Kidney (tissue), 14 donors: ENCODE measurements around the gene TRIM39. TPM values are rescaled to one million over a fixed set of nuclear protein-coding genes. Genes with fewer than 3 reads are reported as not detected.

Source experiments
- DNase-seq, 5 donors: peaks; one replicate each; pipeline ENCODE4 v3.0.0-alpha.2; 2013 to 2020
- FAIRE-seq: peaks from 2 replicates; lab custom pipeline; 2012; peaks lifted over from hg19 to GRCh38; lab: Jason Lieb, UNC
- H3K27ac ChIP-seq, 2 donors: one replicate each; pipeline ENCODE4 v1.7.0; 2013; ENCODE audit warnings: low read depth in 2 of 2, low read length in 2 of 2, inconsistent platforms in 1 of 2
- H3K27me3 ChIP-seq: one replicate; pipeline ENCODE4 v1.7.1; 2013; ENCODE audit warnings: low read length, inconsistent platforms; ENCODE audit not compliant: control insufficient read depth, insufficient read depth
- H3K36me3 ChIP-seq, 3 donors: one replicate each; pipeline versions ENCODE4 v1.7.0 to v1.7.1; 2013; ENCODE audit warnings: low read length in 3 of 3, control low read depth in 1 of 3, inconsistent platforms in 1 of 3; ENCODE audit not compliant: insufficient read depth in 3 of 3, control insufficient read depth in 2 of 3
- H3K4me1 ChIP-seq, 3 donors: one replicate each; pipeline versions ENCODE4 v1.7.0 to v1.7.1; 2013; ENCODE audit warnings: low read length in 3 of 3, inconsistent platforms in 1 of 3, low read depth in 1 of 3; ENCODE audit not compliant: control insufficient read depth in 2 of 3, insufficient read depth in 2 of 3
- H3K4me3 ChIP-seq, 3 donors: one replicate each; pipeline versions ENCODE4 v1.7.0 to v1.8.1; 2013; ENCODE audit warnings: low read length in 3 of 3, control low read depth in 1 of 3, inconsistent platforms in 1 of 3
- H3K9ac ChIP-seq, 3 donors: one replicate each; pipeline versions ENCODE4 v1.7.0 to v1.7.1; 2013; ENCODE audit warnings: low read length in 3 of 3, control low read depth in 1 of 3, inconsistent platforms in 1 of 3
- H3K9me3 ChIP-seq, 3 donors: one replicate each; pipeline versions ENCODE4 v1.7.0 to v1.7.1; 2013; ENCODE audit warnings: low read length in 3 of 3, control low read depth in 1 of 3, inconsistent platforms in 1 of 3; ENCODE audit not compliant: control insufficient read depth in 2 of 3, insufficient read depth in 1 of 3
- intact Hi-C: fragments of 100-400 bp; cut with DNase I; formaldehyde crosslinking; loops from one replicate; pipeline ENCODE4 v1.11.1; 2022
- polyA plus RNA-seq: library from polyadenylated mRNA; stranded (reverse); fragments of 350-450 nt; fragmentation: Illumina TruSeq; extraction: RNeasy Lipid Tissue Mini Kit (QIAGEN cat#74804); gene quantifications from one replicate; pipeline ENCODE4 v1.2.3, GENCODE V29; 2014; ENCODE audit warnings: low read depth, low replicate concordance; ENCODE audit not compliant: insufficient read depth
- total RNA-seq: library from RNA; stranded (reverse); fragmentation: NEBNext Ultra II Directional; extraction: Animal tissue kit (Norgen Biotek cat#: 25700); gene quantifications from one replicate; pipeline ENCODE4 v1.2.1, GENCODE V29; 2021
- TF ChIP-seq, protein P1 (sequence below): IDR thresholded peaks from 3 replicates; pipeline ENCODE4 v1.5.1; 2012; ENCODE audit warnings: mild to moderate bottlenecking, moderate library complexity, borderline replicate concordance; ENCODE audit not compliant: insufficient read depth; ENCODE audit errors: extremely low read depth
- donor health status: control.
- donor health status: control.
- donor health status: control.
- donor health status: control.
- donor health status: control.
- donor health status: DM: yes; HTN: yes; CAD: no.
- donor health status: Normal renal cell carcinoma (clear cell type).

Gene TRIM39
- total and polyA plus RNA-seq, 2 donors from 2014 or later = 8.6 to 17.7 TPM

- Histone ChIP-seq H3K9me3 (no peaks in the 10 kb centered on the region), H3K4me3 (no peak overlapping the region), H3K36me3 (peaks cover 2 to 6% (median 4%) of the 10 kb centered on the region in 3 donors), H3K27ac (no peak overlapping the region), H3K27me3 (no peaks in the 10 kb centered on the region), H3K4me1 (peaks cover 0 to 8% (median 3%) of the 10 kb centered on the region in 3 donors), H3K9ac (no peak overlapping the region)
- TF ChIP-seq, protein P1, sequence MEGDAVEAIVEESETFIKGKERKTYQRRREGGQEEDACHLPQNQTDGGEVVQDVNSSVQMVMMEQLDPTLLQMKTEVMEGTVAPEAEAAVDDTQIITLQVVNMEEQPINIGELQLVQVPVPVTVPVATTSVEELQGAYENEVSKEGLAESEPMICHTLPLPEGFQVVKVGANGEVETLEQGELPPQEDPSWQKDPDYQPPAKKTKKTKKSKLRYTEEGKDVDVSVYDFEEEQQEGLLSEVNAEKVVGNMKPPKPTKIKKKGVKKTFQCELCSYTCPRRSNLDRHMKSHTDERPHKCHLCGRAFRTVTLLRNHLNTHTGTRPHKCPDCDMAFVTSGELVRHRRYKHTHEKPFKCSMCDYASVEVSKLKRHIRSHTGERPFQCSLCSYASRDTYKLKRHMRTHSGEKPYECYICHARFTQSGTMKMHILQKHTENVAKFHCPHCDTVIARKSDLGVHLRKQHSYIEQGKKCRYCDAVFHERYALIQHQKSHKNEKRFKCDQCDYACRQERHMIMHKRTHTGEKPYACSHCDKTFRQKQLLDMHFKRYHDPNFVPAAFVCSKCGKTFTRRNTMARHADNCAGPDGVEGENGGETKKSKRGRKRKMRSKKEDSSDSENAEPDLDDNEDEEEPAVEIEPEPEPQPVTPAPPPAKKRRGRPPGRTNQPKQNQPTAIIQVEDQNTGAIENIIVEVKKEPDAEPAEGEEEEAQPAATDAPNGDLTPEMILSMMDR = no peak
- intact Hi-C loops = no loop called here
- DNase-seq = no peak
- FAIRE-seq = no peak
These were observed 22.2 kb downstream of the TRIM39 start for GRCh38 chr6:30348957-30349356.

DNA sequence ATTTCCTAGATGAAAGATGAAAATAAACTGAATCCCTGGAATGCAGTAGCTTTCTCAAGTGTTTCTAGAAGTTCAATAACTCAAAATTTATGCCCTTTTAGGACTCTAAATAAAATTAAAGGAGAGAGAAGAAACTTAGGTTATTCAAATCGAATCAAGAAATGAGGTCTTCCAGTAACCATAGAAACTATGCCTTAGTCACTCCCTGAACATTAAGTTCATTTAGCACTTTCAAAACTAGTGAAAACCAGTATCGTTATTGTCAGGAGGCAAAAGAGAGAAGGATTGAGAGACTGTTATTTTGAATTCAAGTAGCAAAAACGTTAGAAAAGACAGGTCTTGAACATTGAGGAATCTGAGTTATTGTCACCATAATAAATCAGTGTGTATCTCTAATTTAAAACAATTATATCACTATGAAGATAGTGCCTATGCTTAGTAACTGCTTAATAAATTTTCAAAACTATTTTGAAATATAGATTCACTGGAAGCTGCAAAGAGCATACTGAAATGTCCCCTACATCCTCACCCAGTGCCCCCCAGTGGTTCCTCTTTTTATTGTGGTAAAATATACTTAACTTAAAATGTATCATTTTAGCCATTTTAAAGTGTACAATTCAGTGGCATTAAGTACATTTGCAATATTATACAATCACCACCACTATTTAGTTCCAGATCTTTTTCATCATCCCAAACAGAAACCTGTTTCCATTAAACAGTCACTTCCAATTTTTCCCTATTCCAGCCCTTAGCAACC is 22.9 kb downstream of the TRIM39 start:
- no peak overlapping the region for H3K27ac ChIP-seq
- intact Hi-C loops = no loop called here

GRCh38 chr6:30350524-30350923 is 23.8 kb downstream of the TRIM39 start:
- no peak overlapping the region for H3K27ac ChIP-seq
- no peak overlapping the region for H3K9ac ChIP-seq
- DNase-seq = no peak
- peaks cover 0 to 6% (median 3%) of the 10 kb centered on the region in 3 donors for H3K4me1 ChIP-seq
- peaks cover 2 to 6% (median 4%) of the 10 kb centered on the region in 3 donors for H3K36me3 ChIP-seq
- no peaks in the 10 kb centered on the region for H3K27me3 ChIP-seq
- no peak for FAIRE-seq
- intact Hi-C loops = no loop called here
- H3K9me3 ChIP-seq = no peaks in the 10 kb centered on the region
- TF ChIP-seq, protein P1 = no peak
- no peak overlapping the region for H3K4me3 ChIP-seq

More for the DNA sequence above, 22.9 kb downstream of the TRIM39 start:
- DNase-seq = no peak
- TF ChIP-seq, protein P1 = no peak
- Histone ChIP-seq H3K9me3 (no peaks in the 10 kb centered on the region), H3K4me1 (peaks cover 0 to 8% (median 3%) of the 10 kb centered on the region in 3 donors), H3K4me3 (no peak overlapping the region), H3K9ac (no peak overlapping the region), H3K36me3 (peaks cover 2 to 6% (median 4%) of the 10 kb centered on the region in 3 donors), H3K27me3 (no peaks in the 10 kb centered on the region)
- no peak for FAIRE-seq
